Measurements from ENCODE around the gene CHTOP.

CHTOP gene

GRCh38 chr1:153693466-153693865, 59.6 kb downstream of the CHTOP start:
- H3K9ac ChIP-seq (ENCODE audit: low read length): no peak overlapping the region
- no peaks in the 10 kb centered on the region for H3K9me2 ChIP-seq (ENCODE audit: low read depth, low read length)
- no peak for TF ChIP-seq EZH2 (IDR thresholded peaks at IDR 0.05; ENCODE audit: borderline replicate concordance, low read length)
- TF ChIP-seq, protein P1, sequence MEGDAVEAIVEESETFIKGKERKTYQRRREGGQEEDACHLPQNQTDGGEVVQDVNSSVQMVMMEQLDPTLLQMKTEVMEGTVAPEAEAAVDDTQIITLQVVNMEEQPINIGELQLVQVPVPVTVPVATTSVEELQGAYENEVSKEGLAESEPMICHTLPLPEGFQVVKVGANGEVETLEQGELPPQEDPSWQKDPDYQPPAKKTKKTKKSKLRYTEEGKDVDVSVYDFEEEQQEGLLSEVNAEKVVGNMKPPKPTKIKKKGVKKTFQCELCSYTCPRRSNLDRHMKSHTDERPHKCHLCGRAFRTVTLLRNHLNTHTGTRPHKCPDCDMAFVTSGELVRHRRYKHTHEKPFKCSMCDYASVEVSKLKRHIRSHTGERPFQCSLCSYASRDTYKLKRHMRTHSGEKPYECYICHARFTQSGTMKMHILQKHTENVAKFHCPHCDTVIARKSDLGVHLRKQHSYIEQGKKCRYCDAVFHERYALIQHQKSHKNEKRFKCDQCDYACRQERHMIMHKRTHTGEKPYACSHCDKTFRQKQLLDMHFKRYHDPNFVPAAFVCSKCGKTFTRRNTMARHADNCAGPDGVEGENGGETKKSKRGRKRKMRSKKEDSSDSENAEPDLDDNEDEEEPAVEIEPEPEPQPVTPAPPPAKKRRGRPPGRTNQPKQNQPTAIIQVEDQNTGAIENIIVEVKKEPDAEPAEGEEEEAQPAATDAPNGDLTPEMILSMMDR (IDR thresholded peaks at IDR 0.05; ENCODE audit: low read length): no peak

More at GRCh38 chr1:153693466-153693865, 59.6 kb downstream of the CHTOP start:
- no peaks in the 10 kb centered on the region for H3K4me1 ChIP-seq (ENCODE audit: insufficient read depth, low read length, severe bottlenecking)
- H3K9me3 ChIP-seq (ENCODE audit: low read length): no peaks in the 10 kb centered on the region
- no peak overlapping the region for H3K27ac ChIP-seq (ENCODE audit: low read depth, low read length, poor library complexity, severe bottlenecking)
- no peak overlapping the region for H3K4me2 ChIP-seq (ENCODE audit: low read length)
- no peaks in the 10 kb centered on the region for H4K20me1 ChIP-seq (ENCODE audit: insufficient read depth, low read length)
- H2AFZ ChIP-seq (ENCODE audit: low read length): no peak overlapping the region
- H3K4me3 ChIP-seq (ENCODE audit: low read depth, low read length, poor library complexity, severe bottlenecking): no peak overlapping the region
- no peaks in the 10 kb centered on the region for H3K36me3 ChIP-seq (ENCODE audit: insufficient read depth, low read length)
- H3K27me3 ChIP-seq (ENCODE audit: insufficient read depth, low read length): peaks cover 8% of the 10 kb centered on the region; the same call in 1 of the 2 replicates
- no peaks in the 10 kb centered on the region for H3K79me2 ChIP-seq (ENCODE audit: insufficient read depth, low read length)
- no peaks in the 10 kb centered on the region for H3F3A ChIP-seq (ENCODE audit: insufficient read depth, low read length)
